NB4 (cell line): Measurements from ENCODE around the gene UBTD2.

ENCODE experiments used
- DNase-seq: peaks from one replicate; pipeline ENCODE4 v3.0.0; 2010; ENCODE audit warnings: low read depth
- H3K4me3 ChIP-seq: one replicate; pipeline ENCODE4 v1.5.1; 2011; ENCODE audit warnings: mild to moderate bottlenecking, low read depth, low read length, moderate library complexity
- MYC ChIP-seq: IDR thresholded peaks from 2 replicates; pipeline ENCODE4 v1.6.1; 2011; ENCODE audit warnings: low read depth, low read length
- POLR2A ChIP-seq: IDR thresholded peaks from 2 replicates; pipeline ENCODE4 v1.6.1; 2011; ENCODE audit warnings: mild to moderate bottlenecking; ENCODE audit not compliant: insufficient read length; ENCODE audit errors: extremely low read depth
- TF ChIP-seq, protein P1 (sequence below): IDR thresholded peaks from one replicate; pipeline ENCODE4 v1.5.1; 2012; ENCODE audit warnings: low read depth, low read length
- TF ChIP-seq, protein P2 (sequence below): IDR thresholded peaks from 2 replicates; pipeline ENCODE4 v1.6.1; 2011; ENCODE audit warnings: low read depth, low read length

Gene UBTD2

DNA sequence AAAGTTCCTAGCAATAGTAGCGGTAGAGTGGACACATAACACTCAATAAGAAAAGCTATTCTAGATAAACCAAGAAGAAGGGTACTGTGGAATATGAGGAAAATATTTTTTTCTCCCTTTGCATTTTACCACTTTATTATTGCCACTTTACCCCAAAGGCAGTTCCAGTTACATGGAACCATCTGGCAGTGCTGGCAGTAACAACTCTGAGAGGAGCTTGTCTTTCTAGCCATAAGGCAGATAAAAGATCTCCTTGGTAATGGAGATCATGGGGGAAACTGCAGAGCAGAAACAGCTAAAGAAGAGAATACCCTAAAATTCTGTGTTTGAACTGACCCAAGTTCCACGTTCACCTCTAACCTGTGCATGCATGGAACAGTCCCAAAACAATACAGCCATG lies 38.5 kb downstream of the UBTD2 start:
- TF ChIP-seq, protein P1, sequence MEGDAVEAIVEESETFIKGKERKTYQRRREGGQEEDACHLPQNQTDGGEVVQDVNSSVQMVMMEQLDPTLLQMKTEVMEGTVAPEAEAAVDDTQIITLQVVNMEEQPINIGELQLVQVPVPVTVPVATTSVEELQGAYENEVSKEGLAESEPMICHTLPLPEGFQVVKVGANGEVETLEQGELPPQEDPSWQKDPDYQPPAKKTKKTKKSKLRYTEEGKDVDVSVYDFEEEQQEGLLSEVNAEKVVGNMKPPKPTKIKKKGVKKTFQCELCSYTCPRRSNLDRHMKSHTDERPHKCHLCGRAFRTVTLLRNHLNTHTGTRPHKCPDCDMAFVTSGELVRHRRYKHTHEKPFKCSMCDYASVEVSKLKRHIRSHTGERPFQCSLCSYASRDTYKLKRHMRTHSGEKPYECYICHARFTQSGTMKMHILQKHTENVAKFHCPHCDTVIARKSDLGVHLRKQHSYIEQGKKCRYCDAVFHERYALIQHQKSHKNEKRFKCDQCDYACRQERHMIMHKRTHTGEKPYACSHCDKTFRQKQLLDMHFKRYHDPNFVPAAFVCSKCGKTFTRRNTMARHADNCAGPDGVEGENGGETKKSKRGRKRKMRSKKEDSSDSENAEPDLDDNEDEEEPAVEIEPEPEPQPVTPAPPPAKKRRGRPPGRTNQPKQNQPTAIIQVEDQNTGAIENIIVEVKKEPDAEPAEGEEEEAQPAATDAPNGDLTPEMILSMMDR, result no peak
- TF ChIP-seq POLR2A, result no peak
- TF ChIP-seq, protein P2, sequence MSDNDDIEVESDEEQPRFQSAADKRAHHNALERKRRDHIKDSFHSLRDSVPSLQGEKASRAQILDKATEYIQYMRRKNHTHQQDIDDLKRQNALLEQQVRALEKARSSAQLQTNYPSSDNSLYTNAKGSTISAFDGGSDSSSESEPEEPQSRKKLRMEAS, result no peak
- TF ChIP-seq MYC, result no peak
- no peak for DNase-seq

GRCh38 chr5:172243302-172243701 lies 40.3 kb downstream of the UBTD2 start:
- TF ChIP-seq, protein P1, result no peak
- TF ChIP-seq MYC, result no peak
- no peak overlapping the region for H3K4me3 ChIP-seq
- no peak for DNase-seq

More for the DNA sequence above, 38.5 kb downstream of the UBTD2 start:
- no peak overlapping the region for H3K4me3 ChIP-seq

- no peak for DNase-seq
- TF ChIP-seq, protein P2, result no peak
- TF ChIP-seq, protein P1, result no peak
- TF ChIP-seq POLR2A (no peak), MYC (no peak)
- no peak overlapping the region for H3K4me3 ChIP-seq
Observed at GRCh38 chr5:172238334-172238733, 45.2 kb downstream of the UBTD2 start.

GRCh38 chr5:172235827-172236736 lies 47.5 kb downstream of the UBTD2 start:
- TF ChIP-seq POLR2A (no peak), MYC (no peak)
- TF ChIP-seq, protein P2, result no peak
- TF ChIP-seq, protein P1, result no peak
- no peak for DNase-seq
- no peak overlapping the region for H3K4me3 ChIP-seq

DNA sequence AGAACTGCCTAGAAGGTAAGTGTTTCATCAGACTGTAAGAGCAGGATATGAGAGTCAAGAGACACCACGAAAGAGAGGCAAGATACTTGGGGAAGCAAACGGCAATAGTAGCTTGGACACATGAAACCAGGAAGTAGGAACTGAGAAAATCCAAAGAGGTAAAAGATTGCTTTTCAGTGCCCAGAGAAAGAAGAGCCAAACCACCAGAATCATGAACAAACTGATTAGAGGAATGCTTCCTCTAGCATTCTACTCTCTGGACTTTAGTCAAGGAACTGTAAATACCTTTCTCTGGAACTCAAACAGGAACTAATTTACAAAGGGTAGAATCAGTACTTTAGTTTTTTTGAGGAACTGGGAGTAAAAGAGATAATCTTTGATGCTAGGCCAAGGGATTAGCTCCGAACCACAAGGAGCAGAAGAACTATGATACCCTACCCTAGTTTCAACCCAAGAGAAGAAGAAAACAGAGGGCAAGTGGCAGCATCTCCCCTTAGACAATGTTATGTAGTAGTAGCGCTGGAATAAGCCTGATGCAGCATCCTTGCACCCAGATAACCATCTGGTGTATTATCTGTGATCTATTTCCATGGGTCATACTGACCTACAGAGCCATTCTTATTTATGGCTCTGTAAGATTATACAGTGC lies 48.3 kb downstream of the UBTD2 start:
- TF ChIP-seq, protein P1, result no peak
- TF ChIP-seq POLR2A (no peak), MYC (no peak)
- TF ChIP-seq, protein P2, result no peak
- peak; percentile 24 for DNase-seq
- no peak overlapping the region for H3K4me3 ChIP-seq
